Measurements from ENCODE around the gene JUP. TPM values are rescaled to one million over a fixed set of nuclear protein-coding genes. Genes with fewer than 3 reads are reported as not detected.

The JUP gene
- total RNA-seq, 2 experiments from 2014 or later: 40.5 to 62.0 TPM

DNA sequence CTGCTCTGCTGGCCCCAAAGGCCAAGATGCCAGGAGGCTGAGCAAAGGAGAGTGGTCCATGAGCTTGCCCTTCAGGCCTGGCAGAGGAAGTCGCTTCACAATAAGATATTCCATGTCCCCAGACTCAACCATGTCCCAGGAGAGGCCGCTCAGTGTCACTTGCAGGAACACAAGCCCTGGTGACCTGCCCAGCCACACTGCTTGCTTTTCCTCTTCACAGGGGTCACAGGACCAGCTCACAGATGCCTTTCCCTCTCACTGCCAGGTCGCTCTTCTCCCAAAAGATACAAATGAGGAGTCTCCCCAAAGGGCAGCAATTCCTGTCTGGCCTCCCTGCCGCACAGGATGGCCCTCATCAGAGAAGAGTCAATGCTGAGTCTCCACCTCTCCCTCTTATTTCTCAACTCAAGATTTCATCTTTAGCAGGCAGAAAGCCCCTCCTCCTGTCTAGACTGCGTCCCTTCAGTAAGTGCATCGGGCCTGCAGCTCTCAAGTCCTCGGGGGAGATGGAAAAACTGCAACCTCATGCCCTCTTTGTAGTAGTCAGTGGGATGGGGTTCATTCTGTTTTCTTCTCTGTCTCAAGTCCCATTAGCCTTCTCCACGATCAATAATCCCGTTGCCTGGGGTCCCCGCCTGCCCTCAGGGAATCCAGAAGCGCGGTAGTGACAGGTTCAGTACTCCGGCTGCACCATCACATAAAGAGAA, 5.0 kb downstream of the JUP start:
- POLR2A ChIA-PET: no interaction called here
- Histone ChIP-seq H3K36me3 (ENCODE audit: insufficient read depth, low read length) (no peaks in the 10 kb centered on the region), H3K79me2 (ENCODE audit: insufficient read depth, low read depth, low read length) (no peaks in the 10 kb centered on the region), H3K27ac (ENCODE audit: low read depth, low read length, poor library complexity, severe bottlenecking) (no peak overlapping the region), H3K4me3 (ENCODE audit: low read depth, low read length, poor library complexity, severe bottlenecking) (no peak overlapping the region), H2AFZ (ENCODE audit: low read length) (no peak overlapping the region), H3K4me2 (ENCODE audit: low read length) (no peak overlapping the region), H3K9me3 (ENCODE audit: low read length) (no peaks in the 10 kb centered on the region), H3K4me1 (ENCODE audit: insufficient read depth, low read length, poor library complexity, severe bottlenecking) (peaks cover 34% of the 10 kb centered on the region), H4K20me1 (ENCODE audit: insufficient read depth, low read length) (no peaks in the 10 kb centered on the region), H3K9me2 (ENCODE audit: insufficient read depth, low read length) (no peaks in the 10 kb centered on the region)
- DNase-seq (ENCODE audit: low spot score): no peak
- no TSS peak for BruUV-seq (replicated peaks)
- TF ChIP-seq, protein P1, sequence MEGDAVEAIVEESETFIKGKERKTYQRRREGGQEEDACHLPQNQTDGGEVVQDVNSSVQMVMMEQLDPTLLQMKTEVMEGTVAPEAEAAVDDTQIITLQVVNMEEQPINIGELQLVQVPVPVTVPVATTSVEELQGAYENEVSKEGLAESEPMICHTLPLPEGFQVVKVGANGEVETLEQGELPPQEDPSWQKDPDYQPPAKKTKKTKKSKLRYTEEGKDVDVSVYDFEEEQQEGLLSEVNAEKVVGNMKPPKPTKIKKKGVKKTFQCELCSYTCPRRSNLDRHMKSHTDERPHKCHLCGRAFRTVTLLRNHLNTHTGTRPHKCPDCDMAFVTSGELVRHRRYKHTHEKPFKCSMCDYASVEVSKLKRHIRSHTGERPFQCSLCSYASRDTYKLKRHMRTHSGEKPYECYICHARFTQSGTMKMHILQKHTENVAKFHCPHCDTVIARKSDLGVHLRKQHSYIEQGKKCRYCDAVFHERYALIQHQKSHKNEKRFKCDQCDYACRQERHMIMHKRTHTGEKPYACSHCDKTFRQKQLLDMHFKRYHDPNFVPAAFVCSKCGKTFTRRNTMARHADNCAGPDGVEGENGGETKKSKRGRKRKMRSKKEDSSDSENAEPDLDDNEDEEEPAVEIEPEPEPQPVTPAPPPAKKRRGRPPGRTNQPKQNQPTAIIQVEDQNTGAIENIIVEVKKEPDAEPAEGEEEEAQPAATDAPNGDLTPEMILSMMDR (conservative IDR thresholded peaks at IDR 0.05; ENCODE audit: low read length): no peak
- TF ChIP-seq EZH2phosphoT487 (IDR thresholded peaks at IDR 0.05; ENCODE audit: borderline replicate concordance, low read depth, low read length): no peak
- CTCF ChIA-PET (ENCODE audit: unreplicated experiment): no interaction called here
- intact Hi-C loops (cut with micrococcal nuclease; ENCODE audit: unreplicated experiment): no loop called here

DNA sequence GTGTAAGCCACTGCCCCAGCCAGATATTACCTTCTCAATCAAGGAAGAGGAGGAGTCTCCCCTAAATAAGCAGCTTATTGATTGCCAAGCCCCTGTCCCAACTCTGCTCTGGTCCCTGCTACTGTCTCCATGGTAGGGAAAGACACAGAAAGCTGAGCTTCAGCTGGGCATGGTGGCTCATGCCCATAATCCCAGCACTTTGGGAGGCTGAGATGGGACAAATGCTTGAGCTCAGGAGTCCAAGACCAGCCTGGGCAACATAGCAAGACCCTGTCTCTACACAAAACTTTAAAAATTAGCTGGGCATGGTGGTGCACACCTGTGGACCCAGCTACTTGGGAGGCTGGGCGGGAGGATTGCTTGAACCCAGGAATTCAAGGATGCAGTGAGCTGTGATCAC, 6.6 kb downstream of the JUP start:
- no peaks in the 10 kb centered on the region for H4K20me1 ChIP-seq (ENCODE audit: insufficient read depth, low read length)
- H3K4me2 ChIP-seq (ENCODE audit: low read length): no peak overlapping the region
- H3K79me2 ChIP-seq (ENCODE audit: insufficient read depth, low read depth, low read length): no peaks in the 10 kb centered on the region
- CTCF ChIA-PET (ENCODE audit: unreplicated experiment): no interaction called here
- DNase-seq (ENCODE audit: low spot score): no peak
- no peaks in the 10 kb centered on the region for H3K9me2 ChIP-seq (ENCODE audit: insufficient read depth, low read length)
- no peaks in the 10 kb centered on the region for H3K9me3 ChIP-seq (ENCODE audit: low read length)
- TF ChIP-seq, protein P1 (conservative IDR thresholded peaks at IDR 0.05; ENCODE audit: low read length): no peak
- no peak for TF ChIP-seq EZH2phosphoT487 (IDR thresholded peaks at IDR 0.05; ENCODE audit: borderline replicate concordance, low read depth, low read length)
- intact Hi-C loops (cut with micrococcal nuclease; ENCODE audit: unreplicated experiment): no loop called here
- H3K4me3 ChIP-seq (ENCODE audit: low read depth, low read length, poor library complexity, severe bottlenecking): no peak overlapping the region
- no TSS peak for BruUV-seq (replicated peaks)
- peaks cover 21% of the 10 kb centered on the region for H3K4me1 ChIP-seq (ENCODE audit: insufficient read depth, low read length, poor library complexity, severe bottlenecking)
- no peak overlapping the region for H2AFZ ChIP-seq (ENCODE audit: low read length)
- no peak overlapping the region for H3K27ac ChIP-seq (ENCODE audit: low read depth, low read length, poor library complexity, severe bottlenecking)
- no peaks in the 10 kb centered on the region for H3K36me3 ChIP-seq (ENCODE audit: insufficient read depth, low read length)
- POLR2A ChIA-PET: interaction anchor here (0.6 kb wide), 1 partner anchor 323 kb away, joined by 7 read pairs; no protein-coding TSS in a partner anchor

DNA sequence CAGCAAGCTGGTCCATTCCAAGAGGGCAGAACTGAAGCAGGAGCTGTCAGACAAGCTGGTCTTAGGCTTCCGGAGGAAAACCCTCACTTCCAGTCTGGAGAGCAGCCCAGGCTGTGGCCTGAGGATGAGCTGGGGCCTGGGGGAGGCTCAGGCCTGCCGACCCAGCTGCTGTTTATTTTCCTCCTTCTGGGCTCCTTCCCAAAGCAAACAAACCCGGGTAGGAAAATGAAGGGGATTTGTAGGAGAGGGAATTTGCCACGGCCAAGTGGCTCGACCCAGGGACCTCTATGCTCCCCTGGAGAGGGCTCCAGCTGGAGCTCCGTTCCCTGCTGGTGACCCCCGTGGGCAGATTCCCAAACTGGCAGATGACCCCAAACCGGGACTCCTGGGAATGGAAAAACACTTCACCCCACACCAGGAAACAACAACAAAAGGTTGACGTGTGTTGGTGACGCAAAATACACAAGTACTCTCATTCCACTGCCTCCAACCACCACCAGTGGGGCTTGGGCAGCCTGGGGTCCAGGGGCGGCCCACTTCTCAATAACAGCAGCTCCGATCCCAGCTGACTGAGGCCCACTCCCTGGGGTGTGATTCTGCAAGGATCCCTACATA, 8.8 kb downstream of the JUP start:
- Histone ChIP-seq H3K27ac (ENCODE audit: low read depth, low read length, poor library complexity, severe bottlenecking) (no peak overlapping the region), H3K4me2 (ENCODE audit: low read length) (no peak overlapping the region), H3K9me3 (ENCODE audit: low read length) (no peaks in the 10 kb centered on the region), H3K4me3 (ENCODE audit: low read depth, low read length, poor library complexity, severe bottlenecking) (no peak overlapping the region), H4K20me1 (ENCODE audit: insufficient read depth, low read length) (no peaks in the 10 kb centered on the region), H3K4me1 (ENCODE audit: insufficient read depth, low read length, poor library complexity, severe bottlenecking) (peaks cover 17% of the 10 kb centered on the region), H3K9me2 (ENCODE audit: insufficient read depth, low read length) (no peaks in the 10 kb centered on the region), H2AFZ (ENCODE audit: low read length) (no peak overlapping the region), H3K79me2 (ENCODE audit: insufficient read depth, low read depth, low read length) (no peaks in the 10 kb centered on the region), H3K36me3 (ENCODE audit: insufficient read depth, low read length) (no peaks in the 10 kb centered on the region)
- BruUV-seq (replicated peaks): no TSS peak
- POLR2A ChIA-PET: no interaction called here
- DNase-seq (ENCODE audit: low spot score): no peak
- intact Hi-C loops (cut with micrococcal nuclease; ENCODE audit: unreplicated experiment): no loop called here
- TF ChIP-seq, protein P1 (conservative IDR thresholded peaks at IDR 0.05; ENCODE audit: low read length): no peak
- TF ChIP-seq EZH2phosphoT487 (IDR thresholded peaks at IDR 0.05; ENCODE audit: borderline replicate concordance, low read depth, low read length): no peak
- CTCF ChIA-PET (ENCODE audit: unreplicated experiment): interaction anchor here (1.7 kb wide), 1 partner anchor 9 kb away, joined by 7 read pairs; the partner anchor contains the start of gene JUP

All from OCI-LY7 (cell line).